ENCODE measurements around the gene PLAC9. TPM values are rescaled to one million over a fixed set of nuclear protein-coding genes. Genes with fewer than 3 reads are reported as not detected.
"Not testable (repeated sequence)": the region's sequence is repeated elsewhere in the genome, so short reads cannot be mapped to it uniquely, and the experiment has no call there.

PLAC9 gene
- total RNA-seq, 1 donor from 2014 or later: not detected

GRCh38 chr10:80133206-80133605 is 676 bp downstream of the PLAC9 start:
- CTCF ChIA-PET: interaction anchor here (1.1 kb wide), 1 partner anchor 11 kb away, joined by 3 read pairs; no protein-coding TSS in a partner anchor
- DNase-seq: no peak

GRCh38 chr10:80133687-80134086 is 1.2 kb downstream of the PLAC9 start:
- peaks cover 32% of the 10 kb centered on the region for H3K27me3 Mint-ChIP-seq
- H3K4me1 Mint-ChIP-seq; intact Hi-C loops (cut with micrococcal nuclease); H3K9me3 Mint-ChIP-seq; POLR2A ChIA-PET; DNase-seq; ATAC-seq (ENCODE audit: low read depth); H3K4me3 Mint-ChIP-seq; H3K36me3 Mint-ChIP-seq (ENCODE audit: low read depth); H3K27ac Mint-ChIP-seq: not testable (repeated sequence)
- CTCF ChIA-PET: interaction anchor here (1.1 kb wide), 1 partner anchor 10 kb away, joined by 3 read pairs; no protein-coding TSS in a partner anchor

More at GRCh38 chr10:80133206-80133605, 676 bp downstream of the PLAC9 start:
- H3K27me3 Mint-ChIP-seq: peaks cover 30% of the 10 kb centered on the region
- H3K36me3 Mint-ChIP-seq (ENCODE audit: low read depth): no peaks in the 10 kb centered on the region
- H3K27ac Mint-ChIP-seq: no peak overlapping the region
- H3K4me3 Mint-ChIP-seq: no peak overlapping the region
- H3K4me1 Mint-ChIP-seq: peaks cover 3% of the 10 kb centered on the region
- no peaks in the 10 kb centered on the region for H3K9me3 Mint-ChIP-seq
- TF ChIP-seq CTCF (IDR thresholded peaks at IDR 0.05): no peak
- no peak for ATAC-seq (ENCODE audit: low read depth)
- intact Hi-C loops (cut with micrococcal nuclease): no loop called here
- POLR2A ChIA-PET: no interaction called here

- TF ChIP-seq CTCF (IDR thresholded peaks at IDR 0.05): no peak
- H3K27me3 Mint-ChIP-seq: peaks cover 37% of the 10 kb centered on the region
- H3K4me1 Mint-ChIP-seq: peaks cover 3% of the 10 kb centered on the region
- ChIA-PET POLR2A (no interaction called here), CTCF (no interaction called here)
- ATAC-seq (ENCODE audit: low read depth): no peak
- no peak overlapping the region for H3K4me3 Mint-ChIP-seq
- intact Hi-C loops (cut with micrococcal nuclease): no loop called here
- DNase-seq: no peak
- no peak overlapping the region for H3K27ac Mint-ChIP-seq
- H3K36me3 Mint-ChIP-seq (ENCODE audit: low read depth): no peaks in the 10 kb centered on the region
- no peaks in the 10 kb centered on the region for H3K9me3 Mint-ChIP-seq
Measured at GRCh38 chr10:80136134-80136571, 3.6 kb downstream of the PLAC9 start.

- ChIA-PET POLR2A (no interaction called here), CTCF (no interaction called here)
- no peaks in the 10 kb centered on the region for H3K9me3 Mint-ChIP-seq
- peaks cover 3% of the 10 kb centered on the region for H3K4me1 Mint-ChIP-seq
- intact Hi-C loops (cut with micrococcal nuclease): no loop called here
- H3K27ac Mint-ChIP-seq: no peak overlapping the region
- ATAC-seq (ENCODE audit: low read depth) (no peak), DNase-seq (no peak)
- peaks cover 32% of the 10 kb centered on the region for H3K27me3 Mint-ChIP-seq
- TF ChIP-seq CTCF (IDR thresholded peaks at IDR 0.05): no peak
- H3K36me3 Mint-ChIP-seq (ENCODE audit: low read depth): no peaks in the 10 kb centered on the region
- no peak overlapping the region for H3K4me3 Mint-ChIP-seq
Measured at GRCh38 chr10:80137031-80137862, 4.7 kb downstream of the PLAC9 start.

- POLR2A ChIA-PET: no interaction called here
- CTCF ChIA-PET: no interaction called here
- DNase-seq (no peak), ATAC-seq (ENCODE audit: low read depth) (no peak)
- TF ChIP-seq CTCF (IDR thresholded peaks at IDR 0.05): no peak
- peaks cover 2% of the 10 kb centered on the region for H3K4me1 Mint-ChIP-seq
- intact Hi-C loops (cut with micrococcal nuclease): no loop called here
- no peaks in the 10 kb centered on the region for H3K36me3 Mint-ChIP-seq (ENCODE audit: low read depth)
- H3K27me3 Mint-ChIP-seq: peaks cover 30% of the 10 kb centered on the region
- H3K27ac Mint-ChIP-seq: no peak overlapping the region
- H3K9me3 Mint-ChIP-seq: no peaks in the 10 kb centered on the region
- no peak overlapping the region for H3K4me3 Mint-ChIP-seq
Measured at GRCh38 chr10:80137920-80138319, 5.4 kb downstream of the PLAC9 start.

Data from activated B cell treated with CpG ODN at 0.5 μM for 24 hours (primary cell).